NOMO-1 (cell line): ENCODE data around the gene CDKN1B.
"Not testable (repeated sequence)": the region's sequence is repeated elsewhere in the genome, so short reads cannot be mapped to it uniquely, and the experiment has no call there.

Source experiments
- DNase-seq, 2 experiments: peaks; one replicate each; lab custom pipeline; 2025; ENCODE audit not compliant: unreplicated experiment in 2 of 2; lab: John Stamatoyannopoulos, UW

Gene CDKN1B

DNA sequence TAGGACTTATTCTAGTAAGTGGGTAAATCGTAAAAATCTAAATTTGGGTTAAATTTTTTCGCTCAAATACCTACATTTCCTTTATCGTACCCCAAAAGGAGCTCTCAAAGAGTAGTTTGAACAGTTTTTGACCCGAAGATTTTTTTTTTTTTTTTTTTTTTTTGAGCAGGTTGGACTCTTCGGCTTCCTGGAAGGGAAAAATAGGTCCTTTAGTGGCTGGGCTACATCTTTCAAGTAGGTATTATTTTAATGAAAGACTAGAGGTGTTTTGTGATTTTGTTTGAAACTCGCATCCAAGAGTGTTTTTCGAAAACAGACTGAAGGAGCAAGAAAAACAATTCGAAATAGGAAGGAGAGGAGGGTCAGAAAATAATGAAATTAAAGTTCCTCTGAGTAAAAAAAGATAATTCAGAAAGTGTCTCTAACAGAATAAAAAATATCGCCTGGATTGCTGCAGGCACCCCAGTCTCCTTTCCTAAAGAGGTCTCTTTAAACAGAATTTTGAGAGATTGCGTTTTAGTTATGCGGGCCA is 6.0 kb downstream of the CDKN1B start:
- peak in 1 of 2 experiments; percentile 6 for DNase-seq

GRCh38 chr12:12723681-12724420 is 6.7 kb downstream of the CDKN1B start:
- DNase-seq = peak in 1 of 2 experiments; percentile 6

DNA sequence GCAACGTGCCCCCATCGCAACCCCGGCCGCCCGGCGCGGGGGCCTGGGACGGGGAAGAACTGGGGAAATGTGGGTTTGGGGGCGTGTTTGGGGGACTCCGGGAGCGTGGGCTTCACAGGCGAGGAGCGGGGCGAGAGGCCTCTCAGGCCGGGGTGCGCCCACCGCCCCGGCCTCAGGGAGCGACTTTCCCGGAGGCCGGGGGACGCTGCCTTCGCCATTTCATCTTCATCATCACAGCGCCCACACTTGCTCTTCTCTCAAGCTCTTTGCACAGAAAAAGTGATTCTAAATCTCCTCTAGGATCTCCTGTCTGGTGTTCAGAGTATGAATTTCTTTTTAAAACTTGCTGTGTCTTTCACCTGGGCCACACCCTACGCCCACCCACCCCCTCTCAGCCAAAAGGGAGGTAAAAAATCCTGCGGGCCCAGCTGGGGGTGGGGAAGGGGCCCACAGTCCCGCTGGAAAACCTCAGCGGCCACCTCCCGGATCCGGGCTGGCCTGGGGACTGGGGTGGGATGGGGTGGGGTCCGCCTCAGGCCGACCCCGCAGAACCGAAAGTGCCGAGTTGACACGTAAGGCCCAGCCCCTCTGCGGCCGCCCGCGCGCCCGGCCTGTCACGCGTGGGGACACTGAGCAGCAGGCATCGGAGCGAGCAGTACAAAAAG is 7.4 kb downstream of the CDKN1B start:
- no peak for DNase-seq

- DNase-seq = peak; percentile 98
Observed at GRCh38 chr12:12725086-12725955, 8.2 kb downstream of the CDKN1B start.

DNA sequence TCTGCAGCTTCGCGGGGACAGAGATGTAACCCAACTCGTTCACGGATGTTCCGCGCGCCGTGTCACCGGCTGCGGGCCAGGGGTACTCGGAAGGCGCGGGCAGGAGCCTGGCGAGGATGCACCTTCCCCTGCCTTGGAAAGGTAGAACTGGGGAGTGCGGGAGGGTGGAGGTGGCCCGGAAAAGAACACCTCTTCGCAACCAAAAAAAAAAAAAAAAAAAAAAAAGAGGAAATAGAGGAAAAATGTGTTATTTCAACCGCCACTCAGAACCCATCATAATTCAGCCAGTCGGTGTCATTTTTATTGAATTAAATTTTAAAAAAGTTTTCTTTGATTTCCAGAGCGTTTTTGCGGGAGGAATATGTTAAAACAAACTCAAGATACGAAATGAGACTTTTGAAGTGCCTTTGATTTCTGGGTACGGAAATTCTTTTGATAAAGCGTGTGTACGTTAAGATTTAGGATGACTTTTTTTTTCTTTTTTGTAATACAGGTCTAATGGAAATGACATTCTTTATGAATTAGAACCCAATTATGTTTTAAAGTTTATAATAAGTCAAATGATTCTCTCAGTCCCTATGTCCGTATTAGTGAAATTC is 8.9 kb downstream of the CDKN1B start:
- DNase-seq = peak; percentile 52 to 83

DNA sequence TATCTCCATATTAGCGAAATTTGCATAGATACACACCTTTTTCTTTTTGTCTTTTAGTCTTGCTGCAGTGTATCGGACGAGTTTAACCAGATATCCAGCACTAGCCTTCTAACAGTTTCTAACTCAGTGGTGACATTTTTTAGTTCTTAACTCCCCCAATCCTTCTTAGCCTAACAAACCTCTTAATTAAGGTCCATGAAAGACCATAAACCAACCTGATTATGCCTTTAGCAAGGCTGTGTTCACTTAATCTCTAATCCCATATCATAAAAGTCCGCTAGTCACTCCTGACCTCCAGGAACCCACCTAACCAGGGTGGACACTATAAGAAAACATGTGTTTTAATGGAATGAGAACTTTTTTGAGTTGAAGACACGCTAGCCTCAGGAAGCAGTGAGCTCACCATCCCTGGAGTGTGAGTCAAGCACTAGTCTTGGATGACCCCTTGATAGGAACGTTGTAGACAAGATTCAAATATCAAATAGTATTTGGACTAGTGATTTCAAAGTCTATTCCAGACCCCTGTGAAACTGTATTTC is 9.5 kb downstream of the CDKN1B start:
- peak in 1 of 2 experiments; percentile 25 for DNase-seq

DNA sequence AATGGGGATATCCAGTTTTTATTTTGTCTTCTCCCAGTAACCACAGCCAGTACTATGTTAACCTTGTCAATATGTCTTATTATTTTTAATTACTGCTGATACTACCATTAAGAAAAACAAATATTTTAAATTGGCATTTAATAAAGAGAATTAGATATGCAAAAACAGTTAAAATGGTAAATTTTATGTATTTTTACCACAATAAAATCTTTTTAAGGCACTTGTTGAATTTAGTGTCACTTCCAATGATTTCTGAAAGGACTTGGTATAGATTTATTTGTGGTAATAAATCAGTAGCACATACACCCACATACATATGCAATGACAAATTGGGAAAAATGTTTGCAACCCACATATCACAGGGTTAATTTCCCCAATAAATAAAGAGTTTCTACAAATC is 14.0 kb downstream of the CDKN1B start:
- DNase-seq = no peak

- DNase-seq = no peak
Observed at GRCh38 chr12:12731785-12732184, 14.6 kb downstream of the CDKN1B start.

DNA sequence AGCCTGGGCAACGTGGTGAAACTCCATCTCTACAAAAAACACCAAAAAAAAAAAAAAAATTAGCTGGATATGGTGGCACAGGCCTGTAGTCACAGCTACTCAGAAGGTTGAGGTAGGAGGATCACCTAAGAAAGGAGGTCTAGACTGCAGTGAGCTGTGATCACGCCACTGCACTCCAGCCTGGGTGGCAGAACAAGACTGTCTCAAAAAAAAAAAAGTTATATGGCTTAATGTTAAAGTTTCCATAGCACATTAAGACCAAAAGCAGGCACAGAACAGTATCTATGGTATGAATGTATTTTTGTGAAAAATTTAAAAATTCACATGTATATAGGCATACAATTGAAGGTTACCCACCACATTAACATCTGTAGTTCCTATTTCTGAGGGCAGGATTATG is 15.9 kb downstream of the CDKN1B start:
- no peak for DNase-seq

GRCh38 chr12:12734054-12734453 is 16.9 kb downstream of the CDKN1B start:
- DNase-seq = no peak

DNA sequence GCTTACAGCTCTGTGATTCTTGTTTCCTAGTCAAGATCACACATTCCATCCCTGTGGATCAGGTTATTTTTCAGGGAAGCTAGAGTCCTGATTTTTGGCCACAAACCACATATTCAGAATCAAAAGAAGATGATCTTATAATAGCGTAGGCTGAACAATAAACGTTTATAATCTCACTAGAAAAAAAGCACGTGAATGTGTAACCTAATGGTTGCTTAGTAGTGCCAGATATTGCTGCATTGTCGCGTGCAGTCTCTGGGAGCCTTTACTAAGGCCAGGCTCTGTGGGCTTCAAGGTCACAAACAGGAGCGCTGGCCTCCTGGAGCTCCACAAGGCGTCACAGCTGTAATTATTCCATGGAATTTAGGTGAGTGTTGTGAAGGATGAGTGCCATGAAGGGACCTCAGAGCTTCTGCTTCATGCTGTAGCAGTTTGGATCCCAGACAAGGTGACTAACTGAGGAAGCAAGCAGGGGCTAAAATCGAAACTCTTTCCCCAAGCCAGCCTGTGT is 17.4 kb downstream of the CDKN1B start:
- no peak for DNase-seq

DNA sequence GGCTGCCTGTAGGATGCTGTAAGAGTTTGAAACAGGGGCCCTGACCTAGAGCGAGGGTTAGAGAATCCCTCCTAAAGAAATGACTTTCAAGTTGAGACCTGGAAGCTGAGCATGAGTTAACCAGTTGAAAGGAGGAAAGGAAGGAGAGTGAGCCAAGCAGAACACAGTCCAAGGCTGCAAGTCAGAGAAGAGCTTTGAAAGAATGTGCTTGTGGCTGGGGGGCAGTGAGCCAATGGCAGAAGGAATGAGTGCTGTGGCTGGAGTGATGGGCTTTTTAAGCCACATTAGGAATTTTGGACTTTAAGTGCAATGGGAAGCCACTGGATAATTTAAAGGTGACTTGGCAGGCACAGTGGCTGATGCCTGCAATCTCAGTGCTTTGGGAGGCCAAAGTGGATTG is 18.1 kb downstream of the CDKN1B start:
- no peak for DNase-seq

DNA sequence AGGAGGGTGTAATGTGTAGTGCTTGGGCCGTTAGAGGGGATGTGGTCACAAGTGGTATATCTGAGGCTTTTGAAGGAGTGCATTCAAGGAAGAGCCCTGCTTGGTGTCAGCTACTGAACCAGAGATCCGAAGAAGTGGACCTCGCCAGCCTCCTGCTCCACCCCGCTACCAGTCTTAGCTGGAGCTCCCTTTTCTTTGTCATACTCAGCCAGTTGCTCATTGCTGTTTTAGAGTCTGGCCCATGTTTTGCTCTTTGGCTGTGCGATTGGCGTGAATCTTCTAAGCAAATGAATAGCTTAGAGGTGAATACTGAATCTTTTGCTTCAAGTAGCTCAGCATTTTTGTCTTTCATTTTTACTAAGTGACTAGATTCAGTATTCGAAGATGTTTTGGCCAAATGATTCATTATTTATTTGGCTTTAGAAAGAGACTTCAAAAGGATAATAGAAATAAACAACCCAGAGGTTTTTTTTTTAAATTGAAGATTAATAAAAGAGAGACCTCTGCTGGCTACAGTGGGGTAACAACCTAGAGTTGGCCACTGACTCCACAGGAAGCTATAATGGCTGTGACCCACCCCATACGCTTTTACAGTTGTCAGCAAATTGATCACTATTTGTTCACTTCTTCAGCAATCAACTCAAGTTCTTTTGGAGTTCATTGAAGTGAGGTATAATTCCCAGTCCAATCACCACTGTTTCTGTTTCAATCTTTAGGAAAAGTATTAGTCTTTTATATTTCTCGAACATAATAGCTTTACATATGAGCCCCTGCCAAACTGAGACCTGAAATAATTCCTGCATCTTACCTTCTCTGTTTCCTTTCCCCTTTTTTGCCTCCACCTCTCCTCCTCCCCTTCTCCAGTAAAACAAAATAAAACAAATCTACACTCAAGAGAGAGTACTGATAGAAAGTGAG is 19.9 kb downstream of the CDKN1B start:
- peak in 1 of 2 experiments; percentile 58 for DNase-seq

DNA sequence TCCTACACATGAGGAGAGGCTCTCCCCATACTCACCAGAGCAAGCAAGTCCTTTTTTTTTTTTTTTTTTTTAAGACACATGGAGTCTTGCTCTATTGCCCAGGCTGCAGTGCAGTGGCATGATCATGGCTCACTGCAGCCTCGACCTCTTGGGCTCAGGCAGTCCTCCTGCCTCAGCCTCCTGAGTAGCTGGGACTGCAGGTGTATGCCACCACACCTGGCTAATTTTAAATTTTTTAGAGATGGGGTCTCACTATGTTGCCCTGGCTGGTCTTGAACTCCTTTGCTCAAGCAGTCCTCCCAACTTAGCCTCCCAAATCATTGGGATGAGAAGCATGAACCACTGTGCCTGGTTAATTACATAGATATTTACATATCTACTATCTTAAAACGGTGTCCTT is 21.0 kb downstream of the CDKN1B start:
- DNase-seq = not testable (repeated sequence)

GRCh38 chr12:12741660-12742059 is 24.5 kb downstream of the CDKN1B start:
- DNase-seq = no peak

DNA sequence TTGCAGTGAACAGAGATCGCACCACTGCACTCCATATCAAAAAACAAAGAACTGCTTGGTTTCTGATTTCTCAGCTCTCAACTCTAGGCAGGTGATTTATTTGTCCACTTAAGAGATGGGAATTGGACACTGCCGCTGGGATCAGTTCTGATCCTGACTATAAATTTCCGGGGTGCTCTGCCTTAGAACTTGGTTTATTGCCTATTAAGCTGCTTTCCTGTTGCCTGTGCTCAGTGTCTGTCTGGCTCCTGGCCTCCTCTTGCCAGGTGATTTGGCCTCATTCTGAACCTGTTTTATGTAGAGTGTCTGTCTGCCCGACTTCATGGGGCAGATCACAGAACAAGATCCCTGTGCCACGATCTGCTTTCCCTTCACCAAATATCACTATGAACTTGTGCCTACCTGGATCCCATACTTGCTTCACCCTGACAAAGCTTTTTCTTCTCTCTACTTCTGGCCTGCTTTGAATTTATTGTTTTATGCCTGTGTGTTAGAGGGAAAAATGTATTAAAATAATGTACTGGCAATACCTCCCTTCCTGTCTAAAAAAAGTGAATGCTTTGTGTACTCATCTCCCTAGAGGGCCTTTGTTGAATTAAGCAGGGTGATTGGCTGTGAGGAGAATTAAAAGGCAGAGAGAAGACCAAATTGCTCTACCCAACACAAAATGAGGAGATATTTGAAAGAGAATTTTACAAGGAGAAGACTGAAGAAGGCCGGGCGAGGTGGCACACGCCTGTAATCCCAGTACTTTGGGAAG is 27.6 kb downstream of the CDKN1B start:
- no peak for DNase-seq

GRCh38 chr12:12745576-12746211 is 28.5 kb downstream of the CDKN1B start:
- DNase-seq = no peak

DNA sequence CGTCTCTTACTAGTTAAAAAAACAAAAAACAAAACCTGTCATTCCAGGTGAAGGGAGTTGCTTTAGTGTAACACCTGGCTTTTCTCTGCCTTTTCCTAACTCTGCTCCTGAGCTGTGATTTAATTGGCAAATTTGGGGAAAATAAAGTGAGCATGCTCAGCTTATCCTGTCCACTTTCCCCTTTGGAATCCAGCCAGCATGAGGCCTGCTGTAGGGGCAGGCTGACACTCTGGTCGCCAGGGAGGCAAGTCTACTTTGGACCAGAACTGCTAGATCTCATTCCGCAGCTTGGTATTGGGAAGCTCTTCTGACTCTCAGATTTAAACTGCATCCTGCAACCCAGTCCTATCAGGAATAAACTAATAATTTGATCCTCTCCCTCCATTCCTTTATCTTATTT is 30.1 kb downstream of the CDKN1B start:
- DNase-seq = no peak
